ENCODE results near the gene AAMP.

DNA sequence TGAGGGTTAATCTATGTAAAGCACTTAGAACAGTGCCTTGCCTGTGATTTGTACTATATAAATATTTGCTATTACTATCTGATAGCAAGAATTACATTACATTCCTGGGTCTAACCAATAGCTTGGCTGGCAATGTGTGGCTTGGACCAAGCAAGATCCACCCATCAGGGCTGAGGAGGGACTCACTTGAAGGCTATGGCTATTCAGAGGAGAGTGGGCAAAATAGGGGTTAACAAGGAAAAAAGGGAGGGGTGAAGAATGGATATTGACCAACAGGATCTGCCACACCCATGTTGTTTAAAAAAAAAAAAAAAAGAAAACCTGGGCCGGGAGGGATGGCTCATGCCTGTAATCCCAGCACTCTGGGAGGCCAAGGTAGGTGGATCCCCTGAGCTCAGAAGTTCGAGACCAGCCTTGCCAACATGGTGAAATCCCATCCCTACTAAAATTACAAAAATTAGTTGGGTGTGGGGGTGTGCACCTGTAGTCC, 42.4 kb upstream of the AAMP start:
- no peak for TF ChIP-seq POLR2AphosphoS5 (IDR thresholded peaks at IDR 0.05; ENCODE audit: insufficient read depth in 1 of 2, low read depth in 1 of 2)
- TF ChIP-seq, protein P1, sequence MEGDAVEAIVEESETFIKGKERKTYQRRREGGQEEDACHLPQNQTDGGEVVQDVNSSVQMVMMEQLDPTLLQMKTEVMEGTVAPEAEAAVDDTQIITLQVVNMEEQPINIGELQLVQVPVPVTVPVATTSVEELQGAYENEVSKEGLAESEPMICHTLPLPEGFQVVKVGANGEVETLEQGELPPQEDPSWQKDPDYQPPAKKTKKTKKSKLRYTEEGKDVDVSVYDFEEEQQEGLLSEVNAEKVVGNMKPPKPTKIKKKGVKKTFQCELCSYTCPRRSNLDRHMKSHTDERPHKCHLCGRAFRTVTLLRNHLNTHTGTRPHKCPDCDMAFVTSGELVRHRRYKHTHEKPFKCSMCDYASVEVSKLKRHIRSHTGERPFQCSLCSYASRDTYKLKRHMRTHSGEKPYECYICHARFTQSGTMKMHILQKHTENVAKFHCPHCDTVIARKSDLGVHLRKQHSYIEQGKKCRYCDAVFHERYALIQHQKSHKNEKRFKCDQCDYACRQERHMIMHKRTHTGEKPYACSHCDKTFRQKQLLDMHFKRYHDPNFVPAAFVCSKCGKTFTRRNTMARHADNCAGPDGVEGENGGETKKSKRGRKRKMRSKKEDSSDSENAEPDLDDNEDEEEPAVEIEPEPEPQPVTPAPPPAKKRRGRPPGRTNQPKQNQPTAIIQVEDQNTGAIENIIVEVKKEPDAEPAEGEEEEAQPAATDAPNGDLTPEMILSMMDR (IDR thresholded peaks at IDR 0.05): no peak
